Mucosa of descending colon (tissue), 3 donors: ENCODE results near the gene NEBL. TPM values are rescaled to one million over a fixed set of nuclear protein-coding genes. Genes with fewer than 3 reads are reported as not detected.

Source experiments
- ATAC-seq: fragments of 200-7000 bp; cut with Tn5 transposase; one replicate; pipeline ENCODE4 v1.9.1; 2020; ENCODE audit warnings: mild to moderate bottlenecking, moderate library complexity
- DNase-seq, 3 donors: peaks; one replicate each; pipeline ENCODE4 v3.0.0-alpha.2; 2020
- H3K36me3 ChIP-seq: fragments of 200-600 bp; one replicate; pipeline ENCODE4 v1.8.0; 2021; ENCODE audit warnings: low read depth, mild to moderate bottlenecking
- H3K4me1 ChIP-seq: fragments of 200-600 bp; one replicate; pipeline ENCODE4 v1.8.0; 2021; ENCODE audit warnings: low read depth, mild to moderate bottlenecking
- H3K4me3 ChIP-seq: fragments of 200-600 bp; one replicate; pipeline ENCODE4 v1.8.0; 2021; ENCODE audit warnings: mild to moderate bottlenecking
- H3K9me3 ChIP-seq: fragments of 200-600 bp; one replicate; pipeline ENCODE4 v1.8.0; 2021; ENCODE audit warnings: mild to moderate bottlenecking
- intact Hi-C, 2 donors: fragments of 100-400 bp; cut with DNase I in 1 of 2; cut with micrococcal nuclease in 1 of 2; formaldehyde crosslinking; loops; one replicate each; pipeline versions ENCODE4 v1.11.0 to v1.11.1; 2022; cut with DNase I, micrococcal nuclease
- total RNA-seq, 3 donors: library from RNA; stranded (reverse); fragmentation: NEBNext Ultra II Directional in 2 of 3; extraction: Animal tissue kit (Norgen Biotek cat#: 25700) in 2 of 3; gene quantifications; one replicate each; pipeline versions ENCODE4 v1.2.1 to v1.2.4, GENCODE V29; 2021 to 2023
- TF ChIP-seq, protein P1 (sequence below): fragments of 200-600 bp; IDR thresholded peaks from one replicate; pipeline ENCODE4 v1.8.0; 2022; ENCODE audit warnings: antibody characterized with exemption, mild to moderate bottlenecking
- donor health status: DM: no; HTN: no; CAD: no; lungs with moderate emphysema.
- donor health status: DM: no; HTN: no; CAD: no.
- donor health status: DM: no; HTN: yes; CAD: no.

Gene NEBL
- total RNA-seq, 3 donors from 2014 or later, result 5.7 to 22.0 (median 14.7) TPM

- no peak for ATAC-seq
- Histone ChIP-seq H3K4me1 (no peaks in the 10 kb centered on the region), H3K36me3 (no peaks in the 10 kb centered on the region), H3K9me3 (no peaks in the 10 kb centered on the region), H3K4me3 (no peak overlapping the region)
- intact Hi-C loops, result no loop called here
- DNase-seq, result no peak
- TF ChIP-seq, protein P1, sequence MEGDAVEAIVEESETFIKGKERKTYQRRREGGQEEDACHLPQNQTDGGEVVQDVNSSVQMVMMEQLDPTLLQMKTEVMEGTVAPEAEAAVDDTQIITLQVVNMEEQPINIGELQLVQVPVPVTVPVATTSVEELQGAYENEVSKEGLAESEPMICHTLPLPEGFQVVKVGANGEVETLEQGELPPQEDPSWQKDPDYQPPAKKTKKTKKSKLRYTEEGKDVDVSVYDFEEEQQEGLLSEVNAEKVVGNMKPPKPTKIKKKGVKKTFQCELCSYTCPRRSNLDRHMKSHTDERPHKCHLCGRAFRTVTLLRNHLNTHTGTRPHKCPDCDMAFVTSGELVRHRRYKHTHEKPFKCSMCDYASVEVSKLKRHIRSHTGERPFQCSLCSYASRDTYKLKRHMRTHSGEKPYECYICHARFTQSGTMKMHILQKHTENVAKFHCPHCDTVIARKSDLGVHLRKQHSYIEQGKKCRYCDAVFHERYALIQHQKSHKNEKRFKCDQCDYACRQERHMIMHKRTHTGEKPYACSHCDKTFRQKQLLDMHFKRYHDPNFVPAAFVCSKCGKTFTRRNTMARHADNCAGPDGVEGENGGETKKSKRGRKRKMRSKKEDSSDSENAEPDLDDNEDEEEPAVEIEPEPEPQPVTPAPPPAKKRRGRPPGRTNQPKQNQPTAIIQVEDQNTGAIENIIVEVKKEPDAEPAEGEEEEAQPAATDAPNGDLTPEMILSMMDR, result no peak
Measured at GRCh38 chr10:20935931-20936330, 38.8 kb upstream of the NEBL start.

GRCh38 chr10:20935301-20935700 lies 38.2 kb upstream of the NEBL start:
- intact Hi-C loops, result no loop called here
- no peak for ATAC-seq

GRCh38 chr10:20933705-20934104 lies 36.6 kb upstream of the NEBL start:
- no peak overlapping the region for H3K4me3 ChIP-seq
- DNase-seq (no peak), ATAC-seq (no peak)
- no peaks in the 10 kb centered on the region for H3K9me3 ChIP-seq
- TF ChIP-seq, protein P1, result no peak
- intact Hi-C loops, result no loop called here
- H3K36me3 ChIP-seq, result no peaks in the 10 kb centered on the region
- no peaks in the 10 kb centered on the region for H3K4me1 ChIP-seq

More at GRCh38 chr10:20935301-20935700, 38.2 kb upstream of the NEBL start:
- no peaks in the 10 kb centered on the region for H3K36me3 ChIP-seq
- no peaks in the 10 kb centered on the region for H3K4me1 ChIP-seq
- TF ChIP-seq, protein P1, result no peak
- no peaks in the 10 kb centered on the region for H3K9me3 ChIP-seq
- DNase-seq, result no peak
- no peak overlapping the region for H3K4me3 ChIP-seq

- intact Hi-C loops, result no loop called here
- DNase-seq, result no peak
- H3K4me1 ChIP-seq, result no peaks in the 10 kb centered on the region
- no peaks in the 10 kb centered on the region for H3K36me3 ChIP-seq
- no peak for ATAC-seq
- no peaks in the 10 kb centered on the region for H3K9me3 ChIP-seq
- H3K4me3 ChIP-seq, result no peak overlapping the region
- TF ChIP-seq, protein P1, result no peak
Measured at GRCh38 chr10:20932606-20933126, 35.6 kb upstream of the NEBL start.

DNA sequence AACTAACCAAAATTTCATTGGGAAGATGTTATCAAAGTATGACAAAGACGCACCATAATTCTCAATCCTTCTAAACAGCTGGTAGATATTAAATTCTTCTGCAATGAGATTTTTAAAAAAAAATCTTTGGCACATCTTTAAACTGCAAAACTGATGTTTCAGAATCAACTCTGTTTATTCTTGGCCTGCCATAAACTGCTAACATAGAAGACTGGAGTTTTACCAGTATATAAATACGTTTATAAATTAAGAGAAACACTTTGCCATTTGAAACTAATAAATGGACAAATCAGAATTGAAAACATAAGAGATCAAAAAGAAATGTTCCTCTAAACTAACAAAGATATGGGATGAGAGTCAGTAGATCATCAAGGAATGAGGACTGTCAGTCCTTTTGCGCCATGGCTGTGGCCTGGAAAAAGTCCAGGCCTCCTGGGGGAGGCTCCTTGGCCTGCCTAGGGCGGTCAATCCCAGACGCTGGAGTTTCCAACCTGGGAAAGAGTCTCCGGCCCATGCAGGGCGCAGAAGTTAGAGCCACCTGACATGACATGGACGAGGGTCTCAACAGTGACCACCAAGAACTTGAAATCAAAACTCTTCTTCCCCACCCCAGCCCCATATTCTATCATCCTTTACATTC lies 34.2 kb upstream of the NEBL start:
- intact Hi-C loops, result no loop called here
- TF ChIP-seq, protein P1, result no peak
- no peaks in the 10 kb centered on the region for H3K36me3 ChIP-seq
- DNase-seq (no peak), ATAC-seq (no peak)
- H3K4me1 ChIP-seq, result no peaks in the 10 kb centered on the region
- no peak overlapping the region for H3K4me3 ChIP-seq
- no peaks in the 10 kb centered on the region for H3K9me3 ChIP-seq
